ENCODE results near the gene RNF224. TPM values are rescaled to one million over a fixed set of nuclear protein-coding genes. Genes with fewer than 3 reads are reported as not detected.
A peak's percentile ranks its signal among the peaks of the same experiment; 100 is the strongest.

Gene RNF224
- total and polyA plus RNA-seq, 2 of the 13 experiments (the other 11 are each of a cell fraction or from before 2014, with no cell fraction given): 0.09 TPM; not detected in 1

DNA sequence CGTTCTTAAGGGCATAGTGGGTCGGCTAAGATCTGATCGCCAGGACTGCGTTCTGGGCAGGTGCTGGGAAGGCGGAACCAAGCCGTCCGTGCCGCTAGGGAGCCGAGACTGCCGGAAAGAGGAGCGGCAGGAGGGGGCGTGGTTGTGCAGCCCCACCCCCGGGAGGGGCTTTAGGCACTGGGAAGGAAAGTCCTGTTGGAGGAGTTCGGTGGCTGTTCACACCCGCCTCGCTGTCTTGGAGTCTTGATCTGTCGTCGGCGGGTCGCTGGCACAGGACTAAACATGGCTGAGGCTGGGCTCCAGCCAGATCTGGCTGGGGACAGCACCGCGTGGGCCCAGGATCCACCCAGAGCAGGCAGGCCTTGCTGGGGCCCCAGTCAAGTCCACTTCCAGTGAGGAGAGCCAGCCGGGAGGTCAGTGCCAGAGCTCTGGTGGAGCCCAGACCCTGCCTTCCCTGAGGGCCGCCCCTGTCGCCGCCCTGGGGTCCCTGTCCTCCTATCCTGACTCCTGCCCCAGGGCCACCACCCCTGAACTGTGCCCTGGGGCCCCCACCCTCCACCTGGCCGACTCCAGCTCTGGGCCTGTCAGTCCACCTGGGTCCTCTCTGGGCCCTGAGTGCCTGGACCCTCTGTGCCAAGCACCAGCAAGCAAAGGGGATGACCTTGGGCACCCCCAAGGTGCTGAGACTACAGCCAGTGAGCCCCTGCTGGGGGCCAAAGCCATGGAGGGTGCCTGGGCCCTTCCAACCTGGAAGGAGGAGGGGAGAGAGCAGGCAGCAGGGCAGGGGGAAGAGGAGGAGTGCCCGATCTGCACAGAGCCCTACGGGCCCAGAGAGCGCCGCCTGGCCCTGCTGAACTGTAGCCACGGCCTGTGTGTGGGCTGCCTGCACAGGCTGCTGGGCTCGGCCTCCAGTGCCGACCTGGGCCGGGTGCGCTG is 9.8 kb upstream of the RNF224 start (continued):
- TF ChIP-seq ZNF687 (CRISPR knock-in tag; IDR thresholded peaks at IDR 0.05): peak; percentile 67
- TF ChIP-seq REST (IDR thresholded peaks at IDR 0.05; ENCODE audit: borderline replicate concordance in 1 of 2, low read depth in 1 of 2, low read length in 2 of 2): no peak
- no peak for TF ChIP-seq ZNF264 (CRISPR knock-in tag; IDR thresholded peaks at IDR 0.05)
- no peak for TF ChIP-seq HNRNPH1 (optimal IDR thresholded peaks at IDR 0.05; ENCODE audit: low read depth, low read length)
- no peak for TF ChIP-seq CAMTA2 (CRISPR knock-in tag; IDR thresholded peaks at IDR 0.05; ENCODE audit: borderline replicate concordance)
- TF ChIP-seq, protein P1, sequence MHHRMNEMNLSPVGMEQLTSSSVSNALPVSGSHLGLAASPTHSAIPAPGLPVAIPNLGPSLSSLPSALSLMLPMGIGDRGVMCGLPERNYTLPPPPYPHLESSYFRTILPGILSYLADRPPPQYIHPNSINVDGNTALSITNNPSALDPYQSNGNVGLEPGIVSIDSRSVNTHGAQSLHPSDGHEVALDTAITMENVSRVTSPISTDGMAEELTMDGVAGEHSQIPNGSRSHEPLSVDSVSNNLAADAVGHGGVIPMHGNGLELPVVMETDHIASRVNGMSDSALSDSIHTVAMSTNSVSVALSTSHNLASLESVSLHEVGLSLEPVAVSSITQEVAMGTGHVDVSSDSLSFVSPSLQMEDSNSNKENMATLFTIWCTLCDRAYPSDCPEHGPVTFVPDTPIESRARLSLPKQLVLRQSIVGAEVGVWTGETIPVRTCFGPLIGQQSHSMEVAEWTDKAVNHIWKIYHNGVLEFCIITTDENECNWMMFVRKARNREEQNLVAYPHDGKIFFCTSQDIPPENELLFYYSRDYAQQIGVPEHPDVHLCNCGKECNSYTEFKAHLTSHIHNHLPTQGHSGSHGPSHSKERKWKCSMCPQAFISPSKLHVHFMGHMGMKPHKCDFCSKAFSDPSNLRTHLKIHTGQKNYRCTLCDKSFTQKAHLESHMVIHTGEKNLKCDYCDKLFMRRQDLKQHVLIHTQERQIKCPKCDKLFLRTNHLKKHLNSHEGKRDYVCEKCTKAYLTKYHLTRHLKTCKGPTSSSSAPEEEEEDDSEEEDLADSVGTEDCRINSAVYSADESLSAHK (CRISPR knock-in tag; IDR thresholded peaks at IDR 0.05; ENCODE audit: borderline replicate concordance): no peak
- 0 out of 2 replicates have a peak, but pooled peaks have one; percentile 22 for TF ChIP-seq NR2F6 (IDR thresholded peaks at IDR 0.05)
- no peak for TF ChIP-seq NR2F6 (CRISPR knock-in tag; IDR thresholded peaks at IDR 0.05)
- TF ChIP-seq HIVEP1 (CRISPR knock-in tag; IDR thresholded peaks at IDR 0.05): no peak; the same call in 1 of the 2 replicates
- TF ChIP-seq BCLAF1 (IDR thresholded peaks at IDR 0.05): no peak
- 0 out of 2 replicates have a peak, but pooled peaks have one; percentile 41 for TF ChIP-seq PAX8 (CRISPR knock-in tag; IDR thresholded peaks at IDR 0.05; ENCODE audit: borderline replicate concordance)
- no peak for TF ChIP-seq MEF2D (CRISPR knock-in tag; IDR thresholded peaks at IDR 0.05)
- TF ChIP-seq SSRP1 (CRISPR knock-in tag; IDR thresholded peaks at IDR 0.05): peak; percentile 38; the same call in 1 of the 2 replicates
- no peak for TF ChIP-seq ATRX (CRISPR knock-in tag; IDR thresholded peaks at IDR 0.05; ENCODE audit: borderline replicate concordance)
- peak; percentile 53; the same call in 1 of the 2 replicates for TF ChIP-seq ZNF761 (CRISPR knock-in tag; conservative IDR thresholded peaks at IDR 0.05)
